Left cardiac atrium (tissue), 4 donors: ENCODE results near the gene POLDIP3. TPM values are rescaled to one million over a fixed set of nuclear protein-coding genes. Genes with fewer than 3 reads are reported as not detected.

Source experiments
- ATAC-seq, 2 donors: fragments of 200-7000 bp; cut with Tn5 transposase; one replicate each; pipeline ENCODE4 v1.9.1; 2020; ENCODE audit warnings: mild to moderate bottlenecking in 2 of 2, moderate library complexity in 2 of 2
- DNase-seq: peaks from one replicate; pipeline ENCODE4 v3.0.0-alpha.2; 2020
- intact Hi-C, 2 donors: fragments of 100-400 bp; cut with DNase I; formaldehyde crosslinking; loops; one replicate each; pipeline versions ENCODE4 v1.14.1 to v1.15.1; 2022 to 2023
- total RNA-seq, 2 donors: library from RNA; stranded (reverse); fragmentation: NEBNext Ultra II Directional; extraction: Animal tissue kit (Norgen Biotek cat#: 25700); gene quantifications; one replicate each; pipeline ENCODE4 v1.2.1, GENCODE V29; 2021
- donor health status: DM: no; HTN: yes; CAD: no.
- donor health status: DM: no; HTN: yes; CAD: no; lungs with severe emphysema.
- donor health status: DM: yes; HTN: yes; CAD: no.
- donor health status: Dilated cardiomyopathy.

Gene POLDIP3
- total RNA-seq, 2 donors from 2014 or later = 32.5 to 34.7 TPM

GRCh38 chr22:42643634-42644421 lies 29.1 kb upstream of the POLDIP3 start:
- DNase-seq (no peak), ATAC-seq (no peak)
- intact Hi-C loops = no loop called here

GRCh38 chr22:42642806-42643633 lies 28.3 kb upstream of the POLDIP3 start:
- ATAC-seq (no peak), DNase-seq (no peak)
- intact Hi-C loops = no loop called here

- no peak for DNase-seq
- intact Hi-C loops = no loop called here
- no peak for ATAC-seq
Measured at GRCh38 chr22:42641801-42642413, 27.2 kb upstream of the POLDIP3 start.

- DNase-seq (no peak), ATAC-seq (no peak)
- intact Hi-C loops = no loop called here
Measured at GRCh38 chr22:42639541-42640241, 25.0 kb upstream of the POLDIP3 start.

GRCh38 chr22:42637555-42637954 lies 22.9 kb upstream of the POLDIP3 start:
- ATAC-seq = no peak
- DNase-seq = no peak
- intact Hi-C loops = no loop called here

- ATAC-seq = no peak
- intact Hi-C loops = no loop called here
- DNase-seq = no peak
Measured at GRCh38 chr22:42636506-42636905, 21.8 kb upstream of the POLDIP3 start.

GRCh38 chr22:42635531-42635930 lies 20.8 kb upstream of the POLDIP3 start:
- intact Hi-C loops = no loop called here
- DNase-seq (peak; percentile 85), ATAC-seq (peak; percentile 83 to 96)

GRCh38 chr22:42633013-42633412 lies 18.3 kb upstream of the POLDIP3 start:
- DNase-seq = no peak
- intact Hi-C loops = no loop called here
- ATAC-seq = no peak

- intact Hi-C loops = no loop called here
- DNase-seq (no peak), ATAC-seq (peak in 1 of 2 donors; percentile 35)
Measured at GRCh38 chr22:42632096-42632495, 17.4 kb upstream of the POLDIP3 start.

GRCh38 chr22:42630901-42631602 lies 16.4 kb upstream of the POLDIP3 start:
- DNase-seq = no peak
- ATAC-seq = no peak
- intact Hi-C loops = no loop called here

GRCh38 chr22:42630211-42630610 lies 15.5 kb upstream of the POLDIP3 start:
- no peak for ATAC-seq
- no peak for DNase-seq
- intact Hi-C loops = no loop called here

GRCh38 chr22:42627981-42628380 lies 13.3 kb upstream of the POLDIP3 start:
- DNase-seq (peak; percentile 19), ATAC-seq (no peak)
- intact Hi-C loops = no loop called here

GRCh38 chr22:42626951-42627625 lies 12.4 kb upstream of the POLDIP3 start:
- DNase-seq (no peak), ATAC-seq (no peak)
- intact Hi-C loops = no loop called here

- ATAC-seq (no peak), DNase-seq (no peak)
- intact Hi-C loops = no loop called here
Measured at GRCh38 chr22:42626431-42626830, 11.7 kb upstream of the POLDIP3 start.

GRCh38 chr22:42625416-42625815 lies 10.7 kb upstream of the POLDIP3 start:
- intact Hi-C loops = no loop called here
- ATAC-seq (no peak), DNase-seq (no peak)

- DNase-seq = peak; percentile 23
- intact Hi-C loops = no loop called here
- ATAC-seq = no peak
Measured at GRCh38 chr22:42624551-42625106, 9.9 kb upstream of the POLDIP3 start.

- intact Hi-C loops = no loop called here
- peak; percentile 51 for DNase-seq
Measured at GRCh38 chr22:42623756-42624441, 9.2 kb upstream of the POLDIP3 start.

More at GRCh38 chr22:42623756-42624441, 9.2 kb upstream of the POLDIP3 start:
- no peak for ATAC-seq
